Activated CD4-positive, alpha-beta memory T cell treated with anti-CD3 and anti-CD28 coated beads for 36 hours (primary cell): ENCODE results near the gene NCF2. TPM values are rescaled to one million over a fixed set of nuclear protein-coding genes. Genes with fewer than 3 reads are reported as not detected.

Experiments
- CTCF ChIA-PET: fragments of 350-600 bp; sonication (Branson Sonifier 250); formaldehyde crosslinking; loops from one replicate; lab custom pipeline; 2021; ENCODE audit warnings: antibody characterized with exemption, inconsistent platforms; lab: Charles Lee
- POLR2A ChIA-PET: fragments of 350-600 bp; sonication (Branson Sonifier 250); formaldehyde crosslinking; loops from one replicate; lab custom pipeline; 2021; ENCODE audit warnings: antibody characterized with exemption; lab: Charles Lee
- DNase-seq: peaks from one replicate; pipeline ENCODE4 v3.0.0-alpha.2; 2020
- H3K27ac Mint-ChIP-seq: one replicate; pipeline ENCODE4 v1.8.0; 2021; ENCODE audit warnings: mixed read lengths
- H3K27me3 Mint-ChIP-seq: one replicate; pipeline ENCODE4 v1.8.0; 2021; ENCODE audit warnings: mixed read lengths
- H3K36me3 Mint-ChIP-seq: one replicate; pipeline ENCODE4 v1.8.0; 2021; ENCODE audit warnings: mixed read lengths
- H3K4me1 Mint-ChIP-seq: one replicate; pipeline ENCODE4 v1.8.0; 2021; ENCODE audit warnings: low read depth, mixed read lengths
- H3K4me3 Mint-ChIP-seq: one replicate; pipeline ENCODE4 v1.8.0; 2021; ENCODE audit warnings: mild to moderate bottlenecking, mixed read lengths
- H3K9me3 Mint-ChIP-seq: one replicate; pipeline ENCODE4 v1.8.0; 2021; ENCODE audit warnings: mixed read lengths
- intact Hi-C: fragments of 100-400 bp; cut with micrococcal nuclease; formaldehyde crosslinking; loops from one replicate; pipeline ENCODE4 v1.15.1; 2023
- total RNA-seq, 2 experiments: library from RNA; stranded (reverse); gene quantifications; one replicate each; pipeline ENCODE4 v1.2.3, GENCODE V29; 2021

NCF2 gene
- total RNA-seq, 2 experiments from 2014 or later: 6.6 to 7.7 TPM

DNA sequence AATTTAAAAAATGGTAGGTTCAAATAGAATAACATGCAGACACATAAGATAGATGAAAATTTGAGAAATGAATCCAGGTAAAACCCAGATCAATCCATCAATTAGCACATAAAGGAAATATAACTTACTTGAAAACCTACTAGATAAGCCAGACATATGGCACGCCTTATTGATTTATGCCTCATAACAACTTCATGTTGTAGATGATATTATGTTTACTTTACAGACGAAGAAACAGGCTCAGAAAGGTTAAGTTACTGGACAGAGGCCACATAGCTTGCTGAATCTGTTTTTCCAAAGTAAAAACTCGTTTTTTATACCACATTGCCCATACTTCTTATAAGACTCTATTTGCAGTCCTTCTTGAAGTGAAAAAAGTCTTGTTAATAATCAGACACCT is 22.1 kb upstream of the NCF2 start:
- POLR2A ChIA-PET: no interaction called here
- H3K9me3 Mint-ChIP-seq: no peaks in the 10 kb centered on the region
- no peaks in the 10 kb centered on the region for H3K4me1 Mint-ChIP-seq
- CTCF ChIA-PET: no interaction called here
- intact Hi-C loops: no loop called here
- no peaks in the 10 kb centered on the region for H3K36me3 Mint-ChIP-seq
- no peaks in the 10 kb centered on the region for H3K27me3 Mint-ChIP-seq
- no peak overlapping the region for H3K27ac Mint-ChIP-seq
- no peak for DNase-seq
- no peak overlapping the region for H3K4me3 Mint-ChIP-seq

- H3K9me3 Mint-ChIP-seq: no peaks in the 10 kb centered on the region
- H3K4me1 Mint-ChIP-seq: no peaks in the 10 kb centered on the region
- H3K27me3 Mint-ChIP-seq: no peaks in the 10 kb centered on the region
- intact Hi-C loops: no loop called here
- POLR2A ChIA-PET: no interaction called here
- no peak overlapping the region for H3K27ac Mint-ChIP-seq
- H3K4me3 Mint-ChIP-seq: no peak overlapping the region
- DNase-seq: no peak
- CTCF ChIA-PET: interaction anchor here (1.2 kb wide), 1 partner anchor 74 kb away, joined by 3 read pairs; no protein-coding TSS in a partner anchor
- H3K36me3 Mint-ChIP-seq: no peaks in the 10 kb centered on the region
Observed at GRCh38 chr1:183611021-183611420, 20.8 kb upstream of the NCF2 start.

GRCh38 chr1:183609759-183610452 is 19.6 kb upstream of the NCF2 start:
- Mint-ChIP-seq H3K36me3 (no peaks in the 10 kb centered on the region), H3K4me3 (no peak overlapping the region), H3K4me1 (no peaks in the 10 kb centered on the region), H3K27me3 (no peaks in the 10 kb centered on the region), H3K27ac (no peak overlapping the region), H3K9me3 (no peaks in the 10 kb centered on the region)
- CTCF ChIA-PET: no interaction called here
- intact Hi-C loops: no loop called here
- DNase-seq: no peak
- POLR2A ChIA-PET: no interaction called here

- peak; percentile 34 for DNase-seq
- ChIA-PET POLR2A (no interaction called here), CTCF (no interaction called here)
- Mint-ChIP-seq H3K4me1 (no peaks in the 10 kb centered on the region), H3K4me3 (no peak overlapping the region), H3K27me3 (peaks cover 2% of the 10 kb centered on the region), H3K9me3 (no peaks in the 10 kb centered on the region), H3K36me3 (no peaks in the 10 kb centered on the region), H3K27ac (no peak overlapping the region)
- intact Hi-C loops: no loop called here
Observed at GRCh38 chr1:183609313-183609712, 19.1 kb upstream of the NCF2 start.

DNA sequence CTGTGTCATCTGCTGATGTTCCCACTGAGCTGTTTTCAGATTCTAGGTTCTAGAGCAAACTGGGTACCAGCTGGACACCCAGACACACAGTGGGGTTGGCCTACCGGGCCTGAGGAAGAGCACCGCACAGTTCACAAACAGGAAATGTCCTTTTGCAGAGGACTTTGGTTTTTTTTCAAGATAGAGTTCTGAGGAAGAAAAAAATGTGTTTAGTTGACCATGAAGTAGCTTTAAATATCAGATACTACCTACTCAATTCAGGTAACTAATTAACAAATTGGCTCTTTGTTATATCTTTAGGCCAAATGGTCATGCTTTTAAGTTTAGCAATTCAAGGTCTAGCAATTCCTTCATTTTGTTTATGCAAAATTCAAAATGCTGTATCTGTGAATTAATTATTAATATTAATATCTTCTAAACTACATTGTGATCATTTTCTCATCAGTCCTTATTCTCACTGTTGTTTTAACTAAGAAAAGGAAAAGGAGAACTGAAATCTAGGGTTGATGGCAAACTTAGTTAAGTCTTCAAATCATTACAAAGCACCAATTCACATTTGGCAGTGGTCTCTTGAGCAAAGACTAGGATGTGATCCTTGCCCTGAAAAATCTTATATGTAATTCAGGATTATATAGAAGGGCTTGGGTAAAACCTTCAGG is 17.2 kb upstream of the NCF2 start:
- Mint-ChIP-seq H3K9me3 (no peaks in the 10 kb centered on the region), H3K36me3 (no peaks in the 10 kb centered on the region), H3K4me1 (peaks cover 6% of the 10 kb centered on the region), H3K27ac (no peak overlapping the region), H3K4me3 (no peak overlapping the region), H3K27me3 (peaks cover 5% of the 10 kb centered on the region)
- CTCF ChIA-PET: no interaction called here
- intact Hi-C loops: no loop called here
- POLR2A ChIA-PET: no interaction called here
- no peak for DNase-seq

DNA sequence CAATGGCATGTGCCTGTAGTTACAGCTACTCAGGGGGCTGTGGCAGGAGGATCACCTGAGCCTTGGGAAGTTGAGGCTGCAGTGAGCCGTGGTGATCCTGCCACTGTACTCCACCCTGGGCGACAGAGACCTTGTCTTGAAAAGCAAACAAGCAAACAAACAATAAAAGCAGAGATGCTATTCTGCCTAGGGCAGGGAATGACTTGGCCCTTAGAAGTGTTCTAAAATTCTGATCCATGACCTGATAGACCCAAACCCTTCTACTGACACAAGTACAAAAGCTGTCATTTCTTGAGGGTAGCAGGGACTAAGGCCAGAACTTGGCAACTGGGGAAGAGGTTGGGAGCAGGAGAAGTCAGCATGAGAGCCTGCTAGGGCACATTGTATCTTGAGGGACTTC is 15.6 kb upstream of the NCF2 start:
- Mint-ChIP-seq H3K36me3 (no peaks in the 10 kb centered on the region), H3K4me1 (peaks cover 6% of the 10 kb centered on the region), H3K9me3 (no peaks in the 10 kb centered on the region), H3K27ac (no peak overlapping the region), H3K4me3 (no peak overlapping the region), H3K27me3 (peaks cover 5% of the 10 kb centered on the region)
- POLR2A ChIA-PET: no interaction called here
- DNase-seq: no peak
- intact Hi-C loops: no loop called here
- CTCF ChIA-PET: no interaction called here

DNA sequence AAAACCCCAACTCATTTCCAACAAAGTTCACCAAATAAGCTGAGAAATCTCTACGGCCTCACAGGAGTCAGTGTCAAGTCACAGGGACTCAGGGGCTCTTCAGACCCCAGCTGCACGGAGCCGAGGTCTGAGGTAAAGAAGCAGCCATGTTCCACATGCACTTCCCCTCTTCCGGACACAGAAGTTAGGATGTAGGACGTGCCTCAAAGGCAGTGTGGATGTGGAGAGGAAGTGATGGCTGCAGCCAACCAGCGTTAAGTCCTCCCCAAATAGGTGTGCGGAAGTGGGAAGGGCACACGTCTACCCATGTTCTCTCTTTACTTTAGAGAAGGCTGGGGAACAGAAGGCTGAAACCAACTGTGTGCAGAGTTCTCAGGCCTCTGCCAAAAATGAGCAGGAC is 14.6 kb upstream of the NCF2 start:
- no peaks in the 10 kb centered on the region for H3K9me3 Mint-ChIP-seq
- H3K36me3 Mint-ChIP-seq: no peaks in the 10 kb centered on the region
- no peak for DNase-seq
- intact Hi-C loops: no loop called here
- POLR2A ChIA-PET: interaction anchor here (0.6 kb wide), 1 partner anchor 83 kb away, joined by 5 read pairs; no protein-coding TSS in a partner anchor
- H3K4me1 Mint-ChIP-seq: peaks cover 6% of the 10 kb centered on the region
- no peak overlapping the region for H3K27ac Mint-ChIP-seq
- CTCF ChIA-PET: no interaction called here
- no peak overlapping the region for H3K4me3 Mint-ChIP-seq
- peaks cover 5% of the 10 kb centered on the region for H3K27me3 Mint-ChIP-seq

DNA sequence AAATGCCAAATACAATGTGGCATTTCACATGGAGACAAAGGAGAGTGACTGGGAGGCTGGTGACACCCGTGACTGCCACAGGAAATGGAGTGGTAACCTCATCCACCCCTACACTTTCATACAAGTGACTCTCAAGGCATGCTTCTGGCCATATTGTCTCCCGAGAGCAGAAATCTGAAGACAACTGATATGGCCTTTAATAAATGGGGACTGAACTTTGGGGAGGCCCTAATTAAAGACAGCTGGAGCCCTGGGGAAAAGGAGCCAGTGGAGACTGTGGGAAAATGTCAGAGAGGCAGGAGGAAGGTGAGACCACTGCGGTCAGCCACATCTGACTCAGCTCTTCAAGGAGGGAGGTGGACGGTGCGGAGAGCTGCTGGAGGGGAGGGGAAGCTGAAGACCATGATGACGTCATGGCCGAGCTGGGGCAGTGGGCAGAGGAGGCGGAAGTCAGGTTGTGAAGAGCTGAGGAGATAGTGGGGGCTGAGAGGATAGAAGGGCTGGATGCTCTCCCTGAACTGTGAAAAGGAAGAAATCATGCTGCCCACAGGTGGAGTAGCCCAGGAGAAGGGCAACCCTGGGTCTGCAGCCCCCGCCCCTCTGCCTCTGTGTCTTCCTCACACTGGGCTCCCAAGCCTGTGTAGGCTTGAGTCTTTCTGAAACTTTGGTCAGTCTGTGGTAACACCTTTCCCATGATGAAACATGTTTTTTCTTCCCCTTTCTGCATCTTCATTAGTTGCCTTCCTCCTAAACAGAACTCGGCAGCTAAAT is 14.0 kb upstream of the NCF2 start:
- ChIA-PET POLR2A (no interaction called here), CTCF (no interaction called here)
- Mint-ChIP-seq H3K4me3 (no peak overlapping the region), H3K9me3 (no peaks in the 10 kb centered on the region), H3K27me3 (peaks cover 5% of the 10 kb centered on the region), H3K27ac (no peak overlapping the region), H3K4me1 (peaks cover 6% of the 10 kb centered on the region), H3K36me3 (no peaks in the 10 kb centered on the region)
- no peak for DNase-seq
- intact Hi-C loops: no loop called here

GRCh38 chr1:183602510-183602909 is 12.3 kb upstream of the NCF2 start:
- intact Hi-C loops: no loop called here

GRCh38 chr1:183600634-183601033 is 10.4 kb upstream of the NCF2 start:
- H3K36me3 Mint-ChIP-seq: no peaks in the 10 kb centered on the region
- DNase-seq: no peak
- peaks cover 5% of the 10 kb centered on the region for H3K27me3 Mint-ChIP-seq
- intact Hi-C loops: no loop called here
- ChIA-PET POLR2A (no interaction called here), CTCF (interaction anchor here (0.7 kb wide), 1 partner anchor 547 kb away, joined by 6 read pairs; no protein-coding TSS in a partner anchor)
- no peaks in the 10 kb centered on the region for H3K9me3 Mint-ChIP-seq
- H3K4me1 Mint-ChIP-seq: peaks cover 12% of the 10 kb centered on the region
- H3K4me3 Mint-ChIP-seq: no peak overlapping the region
- H3K27ac Mint-ChIP-seq: no peak overlapping the region

More at GRCh38 chr1:183602510-183602909, 12.3 kb upstream of the NCF2 start:
- no peaks in the 10 kb centered on the region for H3K36me3 Mint-ChIP-seq
- H3K27ac Mint-ChIP-seq: no peak overlapping the region
- H3K27me3 Mint-ChIP-seq: peaks cover 5% of the 10 kb centered on the region
- H3K9me3 Mint-ChIP-seq: no peaks in the 10 kb centered on the region
- DNase-seq: no peak
- peaks cover 12% of the 10 kb centered on the region for H3K4me1 Mint-ChIP-seq
- H3K4me3 Mint-ChIP-seq: no peak overlapping the region
- ChIA-PET POLR2A (no interaction called here), CTCF (interaction anchor here (0.6 kb wide), 2 partner anchors 22 to 295 kb away, joined by 3 read pairs; no protein-coding TSS in a partner anchor)

DNA sequence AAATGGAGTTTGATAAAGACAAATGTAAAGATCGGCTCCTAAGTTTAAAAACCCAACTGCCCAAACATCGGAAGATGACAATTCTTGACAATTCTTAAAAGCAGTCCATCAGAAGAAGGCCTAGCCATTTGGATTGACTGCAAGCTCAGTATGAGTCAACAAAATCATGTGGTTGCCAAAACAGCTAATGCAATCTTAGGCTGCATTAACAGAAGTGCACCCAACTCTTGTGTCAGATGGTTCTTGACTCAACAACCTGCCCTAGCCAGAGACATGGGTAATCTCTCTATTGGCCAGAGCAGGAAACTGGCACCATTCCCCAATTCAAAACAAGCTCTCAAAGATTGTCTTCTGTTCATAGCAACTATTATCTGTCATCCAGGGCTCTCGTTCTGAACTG is 9.9 kb upstream of the NCF2 start:
- intact Hi-C loops: no loop called here
- Mint-ChIP-seq H3K36me3 (no peaks in the 10 kb centered on the region), H3K9me3 (no peaks in the 10 kb centered on the region), H3K4me3 (no peak overlapping the region), H3K27ac (no peak overlapping the region), H3K27me3 (peaks cover 5% of the 10 kb centered on the region), H3K4me1 (peaks cover 12% of the 10 kb centered on the region)
- DNase-seq: no peak
- POLR2A ChIA-PET: no interaction called here
- CTCF ChIA-PET: interaction anchor here (0.7 kb wide), 1 partner anchor 548 kb away, joined by 6 read pairs; no protein-coding TSS in a partner anchor

DNA sequence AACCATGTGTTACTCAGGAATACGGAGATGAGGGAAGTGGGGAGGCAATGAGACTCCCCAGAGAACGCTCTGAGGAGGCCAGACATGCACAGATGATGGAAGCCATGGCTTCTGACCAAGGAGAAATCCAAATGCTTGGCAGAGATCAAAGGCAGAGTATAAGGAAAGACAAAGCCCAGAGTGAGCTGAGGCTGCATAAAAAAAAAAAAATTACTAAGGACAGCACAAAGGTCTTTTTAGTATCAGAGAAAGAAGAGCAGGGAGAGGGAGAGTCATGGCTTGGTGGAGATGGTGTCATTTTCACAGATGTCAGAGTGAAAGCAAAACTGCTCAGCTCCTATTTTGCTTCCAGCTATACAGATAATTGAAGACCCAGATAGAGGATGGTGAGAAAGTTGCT is 8.1 kb upstream of the NCF2 start:
- ChIA-PET CTCF (interaction anchor here (1.1 kb wide), 1 partner anchor 57 kb away, joined by 4 read pairs; no protein-coding TSS in a partner anchor), POLR2A (no interaction called here)
- DNase-seq: no peak
- H3K36me3 Mint-ChIP-seq: no peaks in the 10 kb centered on the region
- no peak overlapping the region for H3K27ac Mint-ChIP-seq
- no peaks in the 10 kb centered on the region for H3K9me3 Mint-ChIP-seq
- H3K27me3 Mint-ChIP-seq: no peaks in the 10 kb centered on the region
- intact Hi-C loops: no loop called here
- H3K4me1 Mint-ChIP-seq: peaks cover 11% of the 10 kb centered on the region
- H3K4me3 Mint-ChIP-seq: no peak overlapping the region
